ENCODE results near the gene TTLL10. TPM values are rescaled to one million over a fixed set of nuclear protein-coding genes. Genes with fewer than 3 reads are reported as not detected.

TTLL10 gene
- total RNA-seq, 1 donor from 2014 or later, result 5.5 TPM

- no peak for TF ChIP-seq CTCF (IDR thresholded peaks at IDR 0.05; ENCODE audit: unreplicated experiment)
- Mint-ChIP-seq H3K9me3 (ENCODE audit: low read depth) (peaks cover 3% of the 10 kb centered on the region), H3K27ac (peak overlapping the region; percentile 90), H3K4me1 (ENCODE audit: low read depth) (peaks cover 16% of the 10 kb centered on the region), H3K36me3 (ENCODE audit: insufficient read depth) (peaks cover 13% of the 10 kb centered on the region), H3K4me3 (ENCODE audit: low read depth) (peak overlapping the region; percentile 16), H3K27me3 (no peaks in the 10 kb centered on the region)
- DNase-seq (ENCODE audit: low spot score, unreplicated experiment), result no peak
These were observed 60.6 kb downstream of the TTLL10 start for GRCh38 chr1:1234180-1234808.

GRCh38 chr1:1235016-1235744 lies 61.5 kb downstream of the TTLL10 start:
- TF ChIP-seq CTCF (IDR thresholded peaks at IDR 0.05; ENCODE audit: unreplicated experiment), result no peak
- Mint-ChIP-seq H3K27me3 (no peaks in the 10 kb centered on the region), H3K4me3 (ENCODE audit: low read depth) (no peak overlapping the region), H3K4me1 (ENCODE audit: low read depth) (peaks cover 15% of the 10 kb centered on the region), H3K36me3 (ENCODE audit: insufficient read depth) (peaks cover 11% of the 10 kb centered on the region), H3K9me3 (ENCODE audit: low read depth) (peaks cover 3% of the 10 kb centered on the region), H3K27ac (no peak overlapping the region)
- DNase-seq (ENCODE audit: low spot score, unreplicated experiment), result no peak

GRCh38 chr1:1236176-1236763 lies 62.6 kb downstream of the TTLL10 start:
- no peak overlapping the region for H3K4me3 Mint-ChIP-seq (ENCODE audit: low read depth)
- H3K36me3 Mint-ChIP-seq (ENCODE audit: insufficient read depth), result peaks cover 11% of the 10 kb centered on the region
- TF ChIP-seq CTCF (IDR thresholded peaks at IDR 0.05; ENCODE audit: unreplicated experiment), result no peak
- no peaks in the 10 kb centered on the region for H3K27me3 Mint-ChIP-seq
- H3K4me1 Mint-ChIP-seq (ENCODE audit: low read depth), result peaks cover 9% of the 10 kb centered on the region
- DNase-seq (ENCODE audit: low spot score, unreplicated experiment), result no peak
- peaks cover 3% of the 10 kb centered on the region for H3K9me3 Mint-ChIP-seq (ENCODE audit: low read depth)
- no peak overlapping the region for H3K27ac Mint-ChIP-seq

- H3K27me3 Mint-ChIP-seq, result no peaks in the 10 kb centered on the region
- H3K9me3 Mint-ChIP-seq (ENCODE audit: low read depth), result peaks cover 3% of the 10 kb centered on the region
- no peak overlapping the region for H3K4me3 Mint-ChIP-seq (ENCODE audit: low read depth)
- H3K4me1 Mint-ChIP-seq (ENCODE audit: low read depth), result peaks cover 9% of the 10 kb centered on the region
- TF ChIP-seq CTCF (IDR thresholded peaks at IDR 0.05; ENCODE audit: unreplicated experiment), result no peak
- H3K27ac Mint-ChIP-seq, result peak overlapping the region; percentile 62
- DNase-seq (ENCODE audit: low spot score, unreplicated experiment), result no peak
- peaks cover 11% of the 10 kb centered on the region for H3K36me3 Mint-ChIP-seq (ENCODE audit: insufficient read depth)
These were observed 63.5 kb downstream of the TTLL10 start for GRCh38 chr1:1236945-1237873.

All from progenitor cell of endocrine pancreas (in vitro differentiated cells).